ENCODE data around the gene AMOTL2.

AMOTL2 gene

DNA sequence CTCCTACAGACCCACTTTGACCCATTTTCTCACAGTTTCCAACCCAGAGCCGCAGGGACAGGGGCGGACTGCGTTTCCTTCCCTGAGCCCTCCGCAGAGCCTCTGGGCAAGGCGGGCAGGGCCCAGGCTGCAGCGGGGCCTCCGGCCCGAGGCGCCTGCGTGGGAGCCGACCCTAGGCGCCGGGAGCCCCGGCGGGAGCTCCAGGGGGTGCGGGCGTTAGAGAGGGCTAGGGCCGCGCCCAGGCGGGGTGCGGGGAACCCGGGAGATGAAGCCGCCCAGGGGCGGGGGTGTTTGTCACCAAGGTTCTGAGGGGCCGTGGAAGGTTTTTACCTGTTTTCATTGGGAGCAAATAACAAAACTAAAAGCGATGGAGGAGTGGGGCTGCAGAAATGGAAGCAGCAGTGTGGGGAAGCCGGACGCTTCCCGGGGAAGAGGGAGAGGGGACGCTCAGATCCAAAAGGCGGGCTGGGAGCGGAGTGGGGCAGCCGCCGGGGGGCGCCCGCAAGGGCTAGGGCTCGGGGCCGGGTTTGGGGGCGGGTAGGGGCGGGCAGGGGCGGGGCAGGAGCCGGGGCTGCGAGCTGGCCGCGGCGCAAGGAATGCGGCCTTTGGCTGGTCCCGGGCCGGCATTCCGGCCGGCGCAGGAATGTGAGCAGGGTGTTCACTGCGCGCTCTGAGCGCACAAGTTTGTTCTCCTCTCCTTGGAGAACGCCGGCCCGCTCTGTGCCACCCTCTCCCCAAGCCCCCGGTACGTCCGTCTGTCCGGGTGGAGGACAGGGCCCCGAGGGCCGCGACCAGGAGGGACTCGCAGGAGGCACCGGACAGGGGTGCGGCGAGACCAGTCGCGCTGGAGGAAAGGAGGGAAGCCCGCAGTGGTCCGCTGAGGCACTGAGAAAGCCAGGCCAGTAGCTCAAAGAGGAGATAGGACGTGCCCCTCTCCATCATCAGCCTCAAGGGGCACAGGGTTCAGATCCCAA lies 61.1 kb downstream of the AMOTL2 start:
- no peak for DNase-seq

GRCh38 chr3:134312072-134312872 lies 62.0 kb downstream of the AMOTL2 start:
- DNase-seq, result no peak

- DNase-seq, result no peak
Observed at GRCh38 chr3:134311693-134312071, 62.6 kb downstream of the AMOTL2 start.

DNA sequence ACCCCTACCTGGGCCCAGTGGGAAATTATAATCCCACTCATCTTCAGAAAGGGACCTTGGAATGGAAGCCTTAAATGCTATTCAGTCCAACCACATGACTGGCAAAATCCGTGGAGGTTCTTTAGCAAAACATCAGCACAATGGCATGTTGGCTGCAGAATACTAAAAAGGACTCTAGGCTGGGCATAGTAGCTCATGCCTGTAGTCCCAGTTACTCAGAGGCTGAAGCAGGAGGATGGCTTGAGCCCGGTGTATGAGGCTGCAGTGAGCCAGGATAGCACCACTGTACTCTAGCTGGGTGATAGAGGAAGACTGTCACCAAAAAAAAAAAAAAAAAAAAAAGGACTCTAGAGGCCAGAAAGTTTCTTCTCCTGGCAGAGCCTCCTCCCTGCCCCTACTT lies 63.0 kb downstream of the AMOTL2 start:
- no peak for DNase-seq

DNA sequence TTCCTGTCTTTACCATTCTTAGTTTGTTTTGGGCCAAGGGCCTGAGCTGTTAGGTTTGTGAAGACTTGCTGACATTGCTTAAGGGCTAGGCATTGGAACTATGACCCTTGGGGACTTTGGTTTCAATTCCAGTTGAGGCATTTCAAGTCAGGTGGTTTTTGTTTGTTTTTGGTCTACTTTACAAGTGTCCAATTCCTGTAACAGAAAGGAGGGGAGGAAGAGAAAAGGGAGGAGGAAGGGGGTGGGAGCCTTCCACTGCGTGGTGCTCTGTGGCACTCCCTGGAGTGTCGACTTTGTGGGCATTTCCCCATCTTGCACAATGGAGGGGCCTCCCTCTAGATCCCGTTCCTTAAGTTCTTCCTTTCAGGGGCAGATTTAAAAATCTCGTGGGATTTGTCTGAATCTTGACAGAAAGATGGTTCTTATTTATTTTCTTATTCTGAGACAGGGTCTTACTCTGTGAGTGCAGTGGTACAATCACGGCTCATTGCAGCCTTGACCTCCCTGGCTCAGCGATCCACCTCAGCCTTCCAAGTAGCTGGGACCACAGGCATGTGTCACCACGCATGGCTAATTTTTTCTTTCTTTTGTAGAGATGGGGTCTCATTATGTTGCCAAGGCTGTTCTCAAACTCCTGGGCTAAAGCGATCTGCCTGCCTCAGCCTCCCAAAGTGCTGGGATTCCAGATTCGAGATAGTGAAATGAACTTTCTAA lies 64.1 kb downstream of the AMOTL2 start:
- DNase-seq, result no peak

GRCh38 chr3:134308350-134308891 lies 65.8 kb downstream of the AMOTL2 start:
- DNase-seq, result peak; percentile 69

- DNase-seq, result no peak
Observed at GRCh38 chr3:134307425-134307824, 66.8 kb downstream of the AMOTL2 start.

GRCh38 chr3:134306320-134306719 lies 67.9 kb downstream of the AMOTL2 start:
- DNase-seq, result no peak
